OCI-LY7 (cell line): ENCODE data around the gene B3GALNT2.

ENCODE experiments used
- CTCF ChIP-seq: fragments of 200-600 bp; sonication (generic); conservative IDR thresholded peaks from 2 replicates; pipeline ENCODE4 v1.5.1; 2014; ENCODE audit warnings: mild to moderate bottlenecking, antibody characterized with exemption, low read length, moderate library complexity, mixed read lengths
- EZH2phosphoT487 ChIP-seq: fragments of 200-600 bp; sonication (generic); IDR thresholded peaks from 2 replicates; pipeline ENCODE4 v1.6.1; 2018; ENCODE audit warnings: low read depth, borderline replicate concordance, mild to moderate bottlenecking, mixed run types, antibody characterized with exemption, low read length, moderate library complexity, mixed read lengths

GRCh38 chr1:235411489-235412486 is 92.5 kb downstream of the B3GALNT2 start:
- TF ChIP-seq CTCF (no peak), EZH2phosphoT487 (no peak)
